T-helper 9 cell (primary cell): ENCODE measurements around the gene ALG9.

Experiments used
- DNase-seq: peaks from one replicate; pipeline ENCODE4 v3.0.0-alpha.2; 2020

Gene ALG9

DNA sequence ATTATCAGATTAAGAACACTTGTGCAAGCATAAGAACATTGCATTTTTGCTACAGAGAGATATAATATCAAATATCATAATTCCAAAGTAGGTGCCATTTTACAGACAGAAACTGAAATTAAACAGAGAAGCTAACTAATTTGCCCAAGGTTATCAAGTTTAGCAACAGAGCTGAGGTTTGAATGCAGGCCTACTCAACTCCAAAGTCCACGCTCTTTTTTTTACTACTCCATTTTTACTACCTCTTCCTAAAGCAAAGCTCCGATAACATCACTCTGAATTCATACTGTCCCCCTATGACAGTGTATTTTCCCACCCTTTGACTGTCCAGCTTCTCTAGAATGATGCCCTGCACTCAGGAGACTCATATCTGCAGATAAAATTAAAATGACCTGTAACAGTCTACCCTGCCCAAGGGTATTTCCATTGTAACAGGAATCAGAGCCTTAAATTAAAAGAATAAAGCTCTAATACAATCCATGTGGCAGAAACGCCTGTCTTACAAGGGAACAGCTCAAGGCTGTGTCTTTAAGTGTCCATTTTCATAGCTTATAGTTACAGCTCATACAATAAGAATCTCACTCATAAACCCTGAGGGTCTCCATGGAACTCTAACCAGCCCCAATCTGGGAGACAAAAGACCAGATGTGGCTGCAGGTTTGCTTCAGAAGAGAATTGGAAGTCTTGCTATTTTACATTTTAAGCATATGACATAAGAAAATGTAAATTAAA is 36.8 kb downstream of the ALG9 start:
- DNase-seq = no peak

DNA sequence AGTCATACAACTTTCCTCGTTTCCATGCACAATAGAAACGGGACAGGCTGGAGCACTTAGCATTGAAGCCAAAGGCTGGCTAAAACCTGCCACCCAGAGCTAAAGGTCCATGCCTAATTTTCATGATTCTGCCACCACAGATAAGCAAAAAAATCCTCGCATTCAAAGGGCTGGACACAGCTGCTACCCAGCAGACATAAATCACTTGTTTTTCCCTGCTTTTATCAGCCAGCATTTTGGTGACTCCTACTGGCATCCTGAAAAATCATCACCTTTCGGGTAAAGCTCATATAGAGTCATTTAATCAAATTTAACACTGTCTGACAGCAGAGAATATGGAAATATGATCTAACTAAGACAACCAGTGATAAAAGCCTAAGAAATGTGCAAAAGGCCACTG is 37.9 kb downstream of the ALG9 start:
- DNase-seq = no peak

DNA sequence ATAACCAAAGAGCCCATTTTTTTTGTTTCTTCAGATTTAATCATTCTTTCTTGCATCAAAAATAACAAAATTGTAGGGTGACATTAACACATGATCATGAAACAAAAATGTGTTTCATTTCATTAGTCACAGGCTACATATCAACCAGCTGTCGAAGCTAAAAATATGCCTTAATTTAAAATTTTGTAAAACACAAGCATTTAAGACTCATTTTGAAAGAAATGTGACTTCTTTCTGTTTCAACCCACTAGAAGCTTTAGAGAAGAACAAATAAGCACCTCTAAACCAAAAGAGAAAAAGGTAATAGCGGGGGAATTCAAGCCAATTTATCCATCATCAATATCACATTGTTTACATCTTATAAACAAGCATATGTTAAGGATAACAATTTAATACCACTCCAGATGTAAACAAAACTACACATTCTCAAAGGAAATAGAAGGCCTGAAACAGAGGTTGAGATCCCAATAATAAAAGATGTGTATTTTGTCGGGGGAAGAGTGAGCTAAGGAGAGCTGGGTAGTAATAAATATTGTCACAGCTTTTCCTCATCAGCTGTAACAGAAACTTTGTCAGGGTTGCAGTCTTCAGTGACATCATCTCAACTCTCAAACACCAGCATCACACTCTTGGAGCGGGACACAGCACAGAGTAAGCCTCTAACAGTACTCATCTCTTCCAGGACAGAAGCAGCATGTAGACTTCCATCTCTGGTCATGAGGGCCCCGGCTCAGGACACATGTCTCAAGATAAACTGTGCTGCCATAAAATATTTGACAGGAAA is 42.0 kb downstream of the ALG9 start:
- DNase-seq = no peak

DNA sequence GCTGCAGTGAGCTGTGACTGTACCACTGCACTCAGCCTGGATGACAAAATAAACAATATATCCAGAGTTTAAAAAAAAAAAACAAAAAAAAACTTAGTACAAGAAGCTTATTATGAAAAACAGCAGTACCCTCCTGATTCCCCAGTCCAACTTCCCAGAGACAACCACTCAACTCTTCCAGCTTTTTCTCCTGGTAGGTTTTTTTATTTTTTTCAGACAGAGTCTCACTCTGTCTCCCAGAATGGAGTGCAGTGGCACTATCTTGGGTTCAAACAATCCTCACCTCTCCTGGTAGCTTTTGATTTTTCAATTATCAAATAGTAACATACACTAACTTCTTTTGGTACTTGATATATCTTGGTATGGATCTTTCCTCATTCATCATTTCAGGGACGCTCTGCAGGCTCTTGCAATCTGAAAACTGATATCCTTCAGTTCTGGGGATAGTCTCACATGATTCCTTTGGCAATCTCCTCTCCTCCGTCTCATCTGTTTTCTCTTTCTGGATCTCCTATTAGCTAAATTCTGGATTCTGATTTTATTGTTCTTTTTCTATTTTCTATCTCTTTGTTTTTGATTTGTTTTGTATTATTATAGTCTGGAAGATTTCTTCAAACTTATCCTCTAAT is 44.9 kb downstream of the ALG9 start:
- DNase-seq = no peak

GRCh38 chr11:111823629-111824028 is 47.8 kb downstream of the ALG9 start:
- DNase-seq = no peak

DNA sequence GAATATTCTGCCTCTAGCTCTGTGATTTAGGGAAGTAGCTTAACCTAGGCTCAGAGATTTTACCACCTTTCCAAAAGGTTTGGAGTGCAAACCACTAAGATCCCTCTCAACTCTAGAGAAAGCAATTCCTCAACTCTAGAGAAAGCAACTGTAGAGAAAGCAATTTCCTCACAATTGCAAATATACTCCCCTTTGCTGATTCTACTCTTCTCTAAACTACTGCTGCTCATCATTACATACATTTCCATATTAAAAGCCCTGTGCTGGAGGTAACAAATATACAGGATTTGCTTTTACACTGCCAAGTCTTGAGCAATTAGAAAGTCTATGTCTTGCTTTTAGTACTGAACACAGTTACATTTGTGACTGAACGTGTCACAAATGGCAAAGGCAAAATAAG is 48.2 kb downstream of the ALG9 start:
- DNase-seq = no peak

DNA sequence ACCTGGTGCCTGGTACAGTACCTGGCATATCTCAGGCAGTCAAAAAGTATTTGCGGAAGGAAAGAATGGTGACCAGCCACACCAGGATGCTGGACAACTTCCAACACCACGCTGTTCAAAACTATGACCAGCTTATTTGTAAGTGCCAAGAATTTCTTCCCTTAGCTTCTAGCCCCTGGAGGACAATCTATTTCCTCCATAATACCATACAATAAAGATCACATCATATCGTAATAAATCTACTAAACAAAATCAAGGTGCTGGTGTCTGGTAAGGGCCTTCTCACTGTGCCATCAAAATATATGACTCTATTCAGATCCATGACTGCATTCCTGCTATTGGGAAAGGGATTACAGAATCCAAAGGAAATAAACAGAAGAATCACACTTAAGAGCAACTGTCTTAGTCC is 51.5 kb downstream of the ALG9 start:
- DNase-seq = no peak

- DNase-seq = no peak
Measured at GRCh38 chr11:111819161-111819828, 52.1 kb downstream of the ALG9 start.

DNA sequence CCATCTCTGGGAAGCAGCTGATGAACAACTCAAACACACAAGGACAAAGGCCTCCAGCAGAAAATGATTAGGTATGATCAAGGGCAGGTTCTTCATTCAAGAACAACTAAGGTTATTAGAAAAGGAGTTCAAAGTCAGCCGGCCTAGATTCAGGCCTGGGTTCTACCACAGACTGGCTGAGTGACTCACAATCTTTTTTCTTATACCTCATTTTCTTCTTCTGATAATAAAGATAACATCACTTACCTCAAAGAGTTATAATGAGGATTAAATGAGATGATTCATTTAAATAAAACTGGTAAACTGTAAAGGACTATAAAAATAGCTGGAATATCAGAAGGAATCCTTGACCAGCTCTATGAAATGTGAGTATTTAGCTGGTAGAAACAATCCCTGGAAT is 55.9 kb downstream of the ALG9 start:
- no peak for DNase-seq

DNA sequence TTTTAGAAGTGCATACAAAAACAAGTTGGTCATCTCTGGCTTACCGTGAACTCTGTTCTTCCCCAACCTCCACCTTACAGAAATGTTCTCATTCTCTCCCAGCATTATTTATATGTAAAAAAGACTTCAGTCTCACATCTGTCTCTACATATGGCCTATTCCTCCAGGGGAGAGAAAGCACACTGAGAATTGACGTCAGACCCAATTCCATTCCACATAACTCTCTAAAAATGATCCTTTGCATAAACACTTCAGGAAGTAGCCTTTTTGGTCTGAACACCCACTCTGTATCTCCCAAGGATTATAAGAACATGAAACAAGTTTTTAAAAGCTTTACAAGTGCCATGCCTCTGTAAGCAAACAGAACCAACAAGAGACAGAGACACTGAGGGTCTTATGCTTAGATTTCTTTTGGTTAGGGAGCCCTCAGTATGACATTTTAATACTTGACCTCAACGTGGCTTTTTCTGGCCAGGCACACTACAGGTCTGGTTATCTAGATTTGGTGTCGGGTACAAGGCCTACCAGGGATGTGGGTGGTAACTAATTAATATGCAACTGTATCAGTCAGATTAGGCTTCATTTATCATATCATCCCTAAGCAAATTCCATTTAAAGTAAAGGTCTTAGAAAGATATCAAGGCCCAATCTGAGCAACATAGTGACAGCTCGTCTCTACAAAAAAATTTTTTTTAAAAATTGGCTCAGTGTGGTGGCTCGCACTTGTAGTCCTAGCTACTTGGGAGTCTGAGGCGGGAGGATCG is 56.6 kb downstream of the ALG9 start:
- no peak for DNase-seq

DNA sequence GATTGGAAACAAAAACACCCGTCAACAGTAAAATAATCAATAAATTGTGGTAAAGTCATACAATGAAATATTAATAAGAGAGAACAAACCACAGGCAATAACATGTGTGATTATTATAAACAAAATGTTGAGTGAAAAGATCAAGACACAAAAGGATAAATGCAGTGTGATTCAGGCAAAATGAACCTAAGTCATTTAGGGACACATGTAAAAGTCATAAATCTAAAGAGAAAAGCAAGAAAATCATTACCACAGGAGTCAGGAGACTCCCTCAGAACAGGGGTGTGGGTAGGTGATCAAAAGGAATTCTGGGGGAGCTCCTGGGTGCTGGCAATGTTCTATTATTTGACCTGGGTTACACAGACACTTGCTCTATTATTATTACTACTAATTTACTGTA is 57.3 kb downstream of the ALG9 start:
- DNase-seq = no peak

GRCh38 chr11:111812211-111812610 is 59.2 kb downstream of the ALG9 start:
- DNase-seq = no peak

- DNase-seq = no peak
Measured at GRCh38 chr11:111811445-111811844, 59.9 kb downstream of the ALG9 start.

- DNase-seq = no peak
Measured at GRCh38 chr11:111808834-111809233, 62.5 kb downstream of the ALG9 start.

DNA sequence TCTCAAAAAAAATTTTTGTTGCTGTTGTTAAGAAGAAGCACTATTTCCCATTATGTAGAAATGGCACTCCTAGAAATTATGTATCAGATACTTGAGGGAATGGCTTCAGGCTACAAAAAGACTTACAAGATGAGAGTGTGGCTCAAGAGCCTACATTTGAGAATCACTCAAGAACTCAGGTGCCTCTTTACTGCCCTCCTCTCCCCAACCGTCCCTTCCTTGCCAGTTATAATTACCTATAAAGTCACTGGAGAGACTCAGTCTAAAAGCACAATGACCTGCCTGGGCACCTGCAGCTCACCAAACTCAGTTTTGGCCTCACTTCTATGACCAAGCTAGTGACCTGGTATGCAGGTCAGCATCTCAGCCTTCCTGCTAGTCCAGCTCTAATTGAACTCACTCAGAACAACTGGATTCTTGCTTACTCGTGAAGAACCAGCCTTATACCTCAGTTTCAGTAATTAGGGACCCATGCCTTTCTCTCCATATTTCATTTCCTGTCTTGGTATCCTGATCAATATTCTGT is 63.3 kb downstream of the ALG9 start:
- DNase-seq = no peak

DNA sequence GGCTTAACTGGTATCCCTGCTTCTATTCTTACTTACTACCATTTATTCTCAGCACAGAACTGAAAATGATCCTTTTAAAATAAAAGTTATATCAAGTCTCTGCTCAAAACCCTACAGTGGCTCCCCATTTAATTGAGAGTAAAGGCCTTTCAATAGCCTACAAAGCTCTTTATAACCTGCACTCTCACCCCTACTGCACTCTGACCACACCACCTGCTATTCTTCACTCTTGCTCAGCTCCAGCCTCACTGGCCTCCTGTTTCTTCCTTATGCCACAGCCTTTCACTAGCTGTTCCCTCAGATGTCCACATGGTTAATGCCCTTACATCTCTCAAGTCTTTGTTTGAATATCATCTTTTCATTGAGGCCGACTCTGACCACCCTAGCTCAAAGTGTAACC is 64.3 kb downstream of the ALG9 start:
- DNase-seq = no peak

DNA sequence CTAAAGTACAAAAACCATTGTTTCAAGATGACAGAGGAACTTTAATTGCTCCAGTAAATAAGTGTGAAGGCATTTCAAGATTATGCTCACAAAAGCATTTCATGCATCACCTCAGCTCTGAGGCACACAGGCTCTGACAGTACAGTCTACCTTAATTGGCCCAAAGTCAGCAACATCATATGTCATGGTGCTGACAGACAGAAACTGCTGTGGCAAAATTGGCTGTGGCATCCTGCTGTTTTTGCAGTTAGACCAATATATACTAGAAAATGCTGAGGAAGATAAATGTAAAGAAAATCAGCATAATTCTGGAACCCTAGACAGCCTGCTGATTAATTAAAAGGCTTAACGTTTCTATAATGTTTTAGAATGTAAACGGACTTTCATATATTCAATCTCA is 70.2 kb downstream of the ALG9 start:
- no peak for DNase-seq

DNA sequence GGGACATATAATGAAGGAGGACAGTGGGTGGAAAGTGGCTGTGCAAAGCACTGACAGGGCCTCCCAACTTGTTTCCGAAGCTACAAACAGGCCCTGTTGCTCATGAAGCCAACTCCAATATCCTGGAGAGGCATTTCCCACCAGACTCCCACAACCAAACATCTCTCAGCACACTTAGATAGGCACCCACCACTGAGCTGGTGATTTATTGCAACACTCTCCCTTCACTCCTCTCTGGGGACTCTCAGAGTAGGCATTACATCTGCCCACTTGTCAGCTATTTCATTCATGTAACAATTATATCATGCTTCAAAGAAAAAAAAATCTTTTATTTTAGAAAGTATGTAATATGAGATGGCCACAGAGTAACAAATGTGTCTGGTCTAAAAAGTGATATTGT is 73.1 kb downstream of the ALG9 start:
- DNase-seq = no peak

DNA sequence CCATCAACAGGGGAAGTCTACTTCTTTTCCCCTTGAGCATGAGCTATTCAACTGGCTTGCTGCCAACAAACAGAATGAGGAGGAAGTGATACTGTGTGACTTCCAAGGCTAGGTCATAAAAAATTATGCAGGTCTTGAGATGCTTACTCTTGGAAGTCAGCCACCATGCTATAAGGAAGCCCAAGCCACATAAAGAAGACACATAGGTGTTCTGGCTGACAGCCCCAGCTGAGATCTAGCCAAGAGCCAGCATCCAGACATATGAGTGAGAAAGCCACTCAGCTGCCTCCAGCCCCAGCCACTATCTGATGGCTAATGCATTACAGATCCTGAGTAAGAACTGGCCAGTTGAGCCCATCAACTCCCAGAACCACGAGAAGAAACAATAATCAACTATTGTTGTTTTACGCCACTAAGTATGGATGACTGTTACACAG is 74.2 kb downstream of the ALG9 start:
- DNase-seq = no peak

DNA sequence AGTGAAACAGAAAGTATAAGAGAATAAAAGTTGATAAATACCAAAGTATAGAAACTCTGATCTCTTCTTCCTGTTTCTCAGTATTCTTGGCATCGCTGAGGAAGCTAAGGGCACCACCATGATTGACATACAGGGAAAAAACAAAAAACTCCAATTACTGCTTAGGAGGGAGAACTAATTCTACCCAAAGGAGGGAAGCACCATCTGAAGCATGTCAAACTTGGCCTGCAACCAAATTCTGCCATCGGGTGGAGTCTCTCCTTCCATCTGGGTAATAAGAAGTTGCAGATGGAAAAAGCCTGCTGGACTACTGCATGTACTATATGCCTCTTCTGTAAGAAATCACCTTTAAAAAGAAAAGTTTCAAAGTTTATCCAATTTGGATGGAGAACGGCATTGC is 74.7 kb downstream of the ALG9 start:
- no peak for DNase-seq

- DNase-seq = no peak
Measured at GRCh38 chr11:111795334-111795985, 75.9 kb downstream of the ALG9 start.

- no peak for DNase-seq
Measured at GRCh38 chr11:111793863-111794262, 77.5 kb downstream of the ALG9 start.
